Ramos (cell line): ENCODE data around the gene EIF5A2.
"Not testable (repeated sequence)": the region's sequence is repeated elsewhere in the genome, so short reads cannot be mapped to it uniquely, and the experiment has no call there.

ENCODE experiments used
- in situ Hi-C: fragments of 300-500 bp; cut with MboI; formaldehyde crosslinking; loops from one replicate; pipeline ENCODE4 v1.14.3; 2022; ENCODE audit warnings: low sequenced_read_pairs; ENCODE audit not compliant: unreplicated experiment

Gene EIF5A2

GRCh38 chr3:170908235-170909116 lies at the start of gene EIF5A2:
EIF5A2 (minus strand) TSS chr3:170908637; CDS start chr3:170907806, 831 bp downstream.
- in situ Hi-C loops, result no loop called here

- in situ Hi-C loops, result no loop called here
These were observed 48.2 kb upstream of the EIF5A2 start for GRCh38 chr3:170956647-170957046.

- in situ Hi-C loops, result no loop called here
These were observed 45.3 kb upstream of the EIF5A2 start for GRCh38 chr3:170953736-170954135.

- in situ Hi-C loops, result no loop called here
These were observed 44.8 kb upstream of the EIF5A2 start for GRCh38 chr3:170953229-170953628.

GRCh38 chr3:170949211-170949610 lies 40.8 kb upstream of the EIF5A2 start:
- in situ Hi-C loops, result no loop called here

GRCh38 chr3:170947018-170947769 lies 38.8 kb upstream of the EIF5A2 start:
- in situ Hi-C loops, result no loop called here

GRCh38 chr3:170942011-170942410 lies 33.6 kb upstream of the EIF5A2 start:
- in situ Hi-C loops, result no loop called here

GRCh38 chr3:170941551-170941950 lies 33.1 kb upstream of the EIF5A2 start:
- in situ Hi-C loops, result no loop called here

- in situ Hi-C loops, result not testable (repeated sequence)
These were observed 24.6 kb upstream of the EIF5A2 start for GRCh38 chr3:170933039-170933438.

- in situ Hi-C loops, result not testable (repeated sequence)
These were observed 15.1 kb upstream of the EIF5A2 start for GRCh38 chr3:170923553-170923952.

- in situ Hi-C loops, result no loop called here
These were observed 10.3 kb upstream of the EIF5A2 start for GRCh38 chr3:170918715-170919114.

GRCh38 chr3:170914690-170915089 lies 6.3 kb upstream of the EIF5A2 start:
- in situ Hi-C loops, result no loop called here

GRCh38 chr3:170914212-170914611 lies 5.8 kb upstream of the EIF5A2 start:
- in situ Hi-C loops, result no loop called here

GRCh38 chr3:170911051-170911450 lies 2.6 kb upstream of the EIF5A2 start:
- in situ Hi-C loops, result no loop called here

- in situ Hi-C loops, result no loop called here
These were observed 2.1 kb upstream of the EIF5A2 start for GRCh38 chr3:170910542-170910941.

- in situ Hi-C loops, result no loop called here
These were observed 879 bp upstream of the EIF5A2 start for GRCh38 chr3:170909129-170909903.

GRCh38 chr3:170907637-170908234 lies 701 bp downstream of the EIF5A2 start:
- in situ Hi-C loops, result no loop called here

- in situ Hi-C loops, result no loop called here
These were observed 2.6 kb downstream of the EIF5A2 start for GRCh38 chr3:170905862-170906261.

- in situ Hi-C loops, result no loop called here
These were observed 5.3 kb downstream of the EIF5A2 start for GRCh38 chr3:170903123-170903522.

GRCh38 chr3:170899455-170899854 lies 9.0 kb downstream of the EIF5A2 start:
- in situ Hi-C loops, result no loop called here
